ENCODE data around the gene TBCD. TPM values are rescaled to one million over a fixed set of nuclear protein-coding genes. Genes with fewer than 3 reads are reported as not detected.

Gene TBCD
- total RNA-seq, 1 experiment from 2014 or later, result 129 TPM

- Histone ChIP-seq H3K14ac (ENCODE audit: insufficient read depth, low read length) (no peak overlapping the region), H3K27me3 (ENCODE audit: insufficient read depth, low read length) (no peaks in the 10 kb centered on the region), H2BK12ac (ENCODE audit: insufficient read length, low read depth, low read length) (no peak overlapping the region), H3K4me2 (ENCODE audit: insufficient read depth, insufficient read length, low read length) (no peak overlapping the region), H4K8ac (replicated peaks; ENCODE audit: insufficient read length, low read depth, low read length) (no peak overlapping the region), H3K9me3 (ENCODE audit: control insufficient read depth, low read depth, low read length) (no peaks in the 10 kb centered on the region), H3K23ac (ENCODE audit: insufficient read length, low read depth, low read length) (no peak overlapping the region), H3T11ph (ENCODE audit: low read length) (no peak overlapping the region), H4K5ac (ENCODE audit: insufficient read length, low read depth, low read length) (no peak overlapping the region), H3K23me2 (ENCODE audit: insufficient read length, low read depth, low read length, poor library complexity, severe bottlenecking) (peaks cover 6% of the 10 kb centered on the region), H3K27ac (ENCODE audit: insufficient read length, low read depth, low read length) (no peak overlapping the region), H2AFZ (ENCODE audit: low read length) (no peak overlapping the region), H3K9ac (ENCODE audit: extremely low read depth, insufficient read length, low read length) (no peak overlapping the region), H3K18ac (ENCODE audit: insufficient read length, low read depth, low read length) (no peak overlapping the region), H3K79me2 (ENCODE audit: insufficient read depth, low read length) (no peaks in the 10 kb centered on the region), H2BK20ac (ENCODE audit: low read depth, low read length, poor library complexity, severe bottlenecking) (no peak overlapping the region), H2BK5ac (ENCODE audit: insufficient read length, low read length) (no peak overlapping the region), H2BK120ac (ENCODE audit: low read depth, low read length, poor library complexity, severe bottlenecking) (no peak overlapping the region), H4K20me1 (ENCODE audit: control insufficient read depth, insufficient read depth, insufficient read length) (no peaks in the 10 kb centered on the region), H3K4me1 (ENCODE audit: insufficient read depth, low read length) (no peaks in the 10 kb centered on the region), H3K4ac (ENCODE audit: low read depth, low read length) (no peak overlapping the region), H2BK15ac (ENCODE audit: low read depth, low read length) (no peak overlapping the region), H4K91ac (ENCODE audit: insufficient read length, low read depth, low read length) (no peak overlapping the region), H3K79me1 (ENCODE audit: insufficient read depth, low read depth, low read length, poor library complexity, severe bottlenecking) (no peaks in the 10 kb centered on the region), H3K56ac (ENCODE audit: insufficient read length, low read depth, low read length) (no peak overlapping the region), H2AK5ac (ENCODE audit: insufficient read length, low read length) (no peak overlapping the region)
- Mint-ChIP-seq H3K9me3 (peaks cover 15 to 23% of the 10 kb centered on the region in 2 experiments), H3K36me3 (ENCODE audit: insufficient read depth in 1 of 3, low read depth in 3 of 3) (peaks cover 27 to 34% (median 28%) of the 10 kb centered on the region in 3 experiments), H3K4me1 (peaks cover 5 to 9% of the 10 kb centered on the region in 2 experiments), H3K4me3 (no peak overlapping the region), H3K27me3 (ENCODE audit: low read depth) (no peaks in the 10 kb centered on the region), H3K27ac (no peak overlapping the region; a peak in 1 of 7 replicates)
- WGBS (ENCODE audit: extremely low coverage, insufficient read length, low lambda C conversion rate), result no CpG with 5 or more reads among the region's 23 CpGs
- DNase-seq, result peak; percentile 24
- no peak for TF ChIP-seq CTCF (conservative IDR thresholded peaks at IDR 0.05)
Measured at GRCh38 chr17:82959990-82960418, 208.1 kb downstream of the TBCD start.
